Mammary epithelial cell (primary cell): Measurements from ENCODE around the gene NACC1.

Experiments
- EZH2 ChIP-seq: IDR thresholded peaks from 2 replicates; pipeline ENCODE4 v1.6.1; 2012; ENCODE audit warnings: low read length, inconsistent platforms, borderline replicate concordance
- TF ChIP-seq, protein P1 (sequence below), 2 donors: IDR thresholded peaks in 1 of 2; conservative IDR thresholded peaks in 1 of 2; 2 replicates each; pipeline ENCODE4 v1.5.1; 2011 to 2012; ENCODE audit warnings: inconsistent platforms in 2 of 2, low read length in 2 of 2, mild to moderate bottlenecking in 2 of 2, control low read depth in 1 of 2, low read depth in 1 of 2; ENCODE audit not compliant: insufficient read depth in 1 of 2; ENCODE audit errors: extremely low read depth in 1 of 2

DNA sequence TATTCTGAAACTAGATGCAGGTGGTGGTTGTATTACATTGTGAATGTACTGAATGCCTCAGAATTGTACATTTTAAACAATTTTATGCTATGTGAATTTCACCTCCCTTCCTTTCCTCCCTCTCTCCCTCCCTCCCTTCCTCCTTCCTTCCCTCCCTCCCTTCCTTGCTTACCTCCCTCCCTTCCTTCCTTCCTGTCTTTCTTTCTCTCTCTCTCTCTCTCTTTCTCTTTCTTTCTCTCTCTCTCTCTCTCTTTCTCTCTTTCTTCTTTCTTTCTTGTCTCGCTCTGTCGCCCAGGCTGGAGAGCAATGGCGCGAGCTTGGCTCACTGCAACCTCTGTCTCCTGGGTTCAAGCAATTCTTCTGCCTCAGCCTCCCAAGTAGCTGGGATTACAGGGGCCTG, 69.4 kb downstream of the NACC1 start:
- TF ChIP-seq, protein P1, sequence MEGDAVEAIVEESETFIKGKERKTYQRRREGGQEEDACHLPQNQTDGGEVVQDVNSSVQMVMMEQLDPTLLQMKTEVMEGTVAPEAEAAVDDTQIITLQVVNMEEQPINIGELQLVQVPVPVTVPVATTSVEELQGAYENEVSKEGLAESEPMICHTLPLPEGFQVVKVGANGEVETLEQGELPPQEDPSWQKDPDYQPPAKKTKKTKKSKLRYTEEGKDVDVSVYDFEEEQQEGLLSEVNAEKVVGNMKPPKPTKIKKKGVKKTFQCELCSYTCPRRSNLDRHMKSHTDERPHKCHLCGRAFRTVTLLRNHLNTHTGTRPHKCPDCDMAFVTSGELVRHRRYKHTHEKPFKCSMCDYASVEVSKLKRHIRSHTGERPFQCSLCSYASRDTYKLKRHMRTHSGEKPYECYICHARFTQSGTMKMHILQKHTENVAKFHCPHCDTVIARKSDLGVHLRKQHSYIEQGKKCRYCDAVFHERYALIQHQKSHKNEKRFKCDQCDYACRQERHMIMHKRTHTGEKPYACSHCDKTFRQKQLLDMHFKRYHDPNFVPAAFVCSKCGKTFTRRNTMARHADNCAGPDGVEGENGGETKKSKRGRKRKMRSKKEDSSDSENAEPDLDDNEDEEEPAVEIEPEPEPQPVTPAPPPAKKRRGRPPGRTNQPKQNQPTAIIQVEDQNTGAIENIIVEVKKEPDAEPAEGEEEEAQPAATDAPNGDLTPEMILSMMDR (conservative IDR thresholded peaks at IDR 0.05 in 1 of 2, IDR thresholded peaks at IDR 0.05 in 1 of 2; ENCODE audit: extremely low read depth in 1 of 2, insufficient read depth in 1 of 2, low read depth in 1 of 2, low read length in 2 of 2): no peak
- no peak for TF ChIP-seq EZH2
